H1 (cell line): ENCODE results near the gene ELF4.

ENCODE experiments used
- BRCA1 ChIP-seq: IDR thresholded peaks from 2 replicates; pipeline ENCODE4 v1.6.1; 2012; ENCODE audit warnings: low read depth, low read length, improper control_type of control experiment
- EP300 ChIP-seq, 2 experiments: IDR thresholded peaks; 1 replicate in 1 of 2; 2 replicates in 1 of 2; pipeline ENCODE4 v1.6.1; 2011 to 2012; ENCODE audit warnings: low read depth in 2 of 2, low read length in 2 of 2, mild to moderate bottlenecking in 2 of 2, borderline replicate concordance in 1 of 2, inconsistent platforms in 1 of 2, moderate library complexity in 1 of 2
- MAFK ChIP-seq: IDR thresholded peaks from 2 replicates; pipeline ENCODE4 v1.6.1; 2012; ENCODE audit warnings: low read depth, mild to moderate bottlenecking, improper control_type of control experiment, low read length
- RFX5 ChIP-seq: IDR thresholded peaks from 2 replicates; pipeline ENCODE4 v1.6.1; 2011; ENCODE audit warnings: low read depth, low read length, improper control_type of control experiment, borderline replicate concordance
- RXRA ChIP-seq: IDR thresholded peaks from 2 replicates; pipeline ENCODE4 v1.6.1; 2011; ENCODE audit warnings: low read depth, mild to moderate bottlenecking, low read length, moderate library complexity; ENCODE audit not compliant: insufficient read depth
- SRF ChIP-seq: IDR thresholded peaks from 2 replicates; pipeline ENCODE4 v1.6.1; 2011; ENCODE audit warnings: mild to moderate bottlenecking, low read depth, low read length, moderate library complexity
- SUZ12 ChIP-seq: fragments of 200-600 bp; sonication (generic); IDR thresholded peaks from 2 replicates; pipeline ENCODE4 v1.6.1; 2012; ENCODE audit warnings: mild to moderate bottlenecking, inconsistent platforms, low read length, moderate library complexity, mixed read lengths
- TCF12 ChIP-seq: IDR thresholded peaks from 2 replicates; pipeline ENCODE4 v1.6.1; 2011; ENCODE audit warnings: low read depth, mild to moderate bottlenecking, low read length
- TF ChIP-seq, protein P1 (sequence below), 3 experiments: IDR thresholded peaks; 1 replicate in 2 of 3; 2 replicates in 1 of 3; pipeline versions ENCODE4 v1.5.1 to v1.6.1; 2011; ENCODE audit warnings: low read length in 3 of 3, mild to moderate bottlenecking in 3 of 3, inconsistent platforms in 2 of 3, low read depth in 1 of 3, moderate library complexity in 1 of 3; ENCODE audit not compliant: insufficient read depth in 1 of 3; ENCODE audit errors: control extremely low read depth in 1 of 3

DNA sequence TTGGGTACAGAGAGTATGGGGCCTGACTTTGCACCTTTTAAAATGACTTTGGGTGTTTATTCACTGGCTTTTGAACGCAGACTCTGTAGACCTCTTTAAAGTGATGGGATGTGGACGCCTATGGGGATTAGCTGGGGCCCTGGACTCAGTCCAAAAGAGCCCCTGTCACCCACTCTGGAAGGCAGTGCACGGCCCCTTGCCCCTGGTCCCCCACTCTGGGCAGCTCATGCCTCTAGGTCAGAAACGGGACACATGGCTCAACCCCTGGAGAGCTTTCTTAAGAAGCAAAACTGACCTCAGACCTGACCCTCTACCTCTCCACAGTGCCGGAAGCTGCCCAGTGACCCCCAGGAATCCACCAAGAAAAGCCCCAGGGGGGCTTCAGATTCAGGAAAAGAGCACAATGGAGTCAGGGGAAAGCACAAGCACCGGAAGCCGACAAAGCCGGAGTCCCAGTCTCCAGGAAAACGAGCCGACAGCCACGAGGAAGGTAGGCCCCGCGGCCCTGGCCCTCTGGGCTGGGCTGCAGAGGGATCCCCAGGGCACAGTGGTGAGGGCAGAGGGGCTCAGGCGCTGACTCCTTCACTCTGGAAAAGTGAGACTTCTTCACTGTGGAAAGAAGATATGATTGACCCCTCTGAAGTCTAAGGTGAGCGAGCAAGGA is 89.5 kb downstream of the ELF4 start:
- TF ChIP-seq TCF12 (no peak), RXRA (no peak), SUZ12 (no peak), EP300 (IDR thresholded peaks at IDR 0.05; ENCODE audit: borderline replicate concordance in 1 of 2, low read depth in 2 of 2, low read length in 2 of 2) (no peak), RFX5 (no peak), SRF (no peak), MAFK (no peak), BRCA1 (no peak)
- TF ChIP-seq, protein P1, sequence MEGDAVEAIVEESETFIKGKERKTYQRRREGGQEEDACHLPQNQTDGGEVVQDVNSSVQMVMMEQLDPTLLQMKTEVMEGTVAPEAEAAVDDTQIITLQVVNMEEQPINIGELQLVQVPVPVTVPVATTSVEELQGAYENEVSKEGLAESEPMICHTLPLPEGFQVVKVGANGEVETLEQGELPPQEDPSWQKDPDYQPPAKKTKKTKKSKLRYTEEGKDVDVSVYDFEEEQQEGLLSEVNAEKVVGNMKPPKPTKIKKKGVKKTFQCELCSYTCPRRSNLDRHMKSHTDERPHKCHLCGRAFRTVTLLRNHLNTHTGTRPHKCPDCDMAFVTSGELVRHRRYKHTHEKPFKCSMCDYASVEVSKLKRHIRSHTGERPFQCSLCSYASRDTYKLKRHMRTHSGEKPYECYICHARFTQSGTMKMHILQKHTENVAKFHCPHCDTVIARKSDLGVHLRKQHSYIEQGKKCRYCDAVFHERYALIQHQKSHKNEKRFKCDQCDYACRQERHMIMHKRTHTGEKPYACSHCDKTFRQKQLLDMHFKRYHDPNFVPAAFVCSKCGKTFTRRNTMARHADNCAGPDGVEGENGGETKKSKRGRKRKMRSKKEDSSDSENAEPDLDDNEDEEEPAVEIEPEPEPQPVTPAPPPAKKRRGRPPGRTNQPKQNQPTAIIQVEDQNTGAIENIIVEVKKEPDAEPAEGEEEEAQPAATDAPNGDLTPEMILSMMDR (IDR thresholded peaks at IDR 0.05; ENCODE audit: control extremely low read depth in 1 of 3, insufficient read depth in 1 of 3, low read depth in 1 of 3, low read length in 3 of 3): no peak
